HG02870 (cell line): ENCODE measurements around the gene PDZK1IP1.
"Not testable (repeated sequence)": the region's sequence is repeated elsewhere in the genome, so short reads cannot be mapped to it uniquely, and the experiment has no call there.

Experiments
- ATAC-seq: cut with Tn5 transposase; IDR thresholded peaks from one replicate; pipeline ENCODE4 v1.9.1; 2021; ENCODE audit warnings: mild to moderate bottlenecking, moderate library complexity; ENCODE audit not compliant: unreplicated experiment

The PDZK1IP1 gene

DNA sequence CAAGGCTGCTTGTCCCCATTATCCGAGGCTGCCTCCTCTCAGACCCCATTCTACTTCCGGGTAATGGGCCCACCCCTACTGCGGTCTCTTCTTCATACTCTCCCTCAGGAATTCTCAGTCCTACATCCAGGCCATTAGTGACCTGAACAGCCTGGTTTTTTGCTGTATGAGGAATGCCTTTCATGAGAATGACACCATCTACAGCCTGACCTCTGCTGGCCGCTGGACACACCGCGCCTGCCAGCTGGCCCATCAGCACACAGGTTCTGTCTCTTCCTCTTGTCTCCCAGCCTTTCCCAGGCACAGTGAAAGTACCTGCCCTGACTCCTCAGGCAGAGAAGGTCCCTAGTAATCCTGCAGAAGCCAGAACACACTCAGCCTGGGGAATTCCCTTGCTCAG lies 46.2 kb downstream of the PDZK1IP1 start:
- not testable (repeated sequence) for ATAC-seq

DNA sequence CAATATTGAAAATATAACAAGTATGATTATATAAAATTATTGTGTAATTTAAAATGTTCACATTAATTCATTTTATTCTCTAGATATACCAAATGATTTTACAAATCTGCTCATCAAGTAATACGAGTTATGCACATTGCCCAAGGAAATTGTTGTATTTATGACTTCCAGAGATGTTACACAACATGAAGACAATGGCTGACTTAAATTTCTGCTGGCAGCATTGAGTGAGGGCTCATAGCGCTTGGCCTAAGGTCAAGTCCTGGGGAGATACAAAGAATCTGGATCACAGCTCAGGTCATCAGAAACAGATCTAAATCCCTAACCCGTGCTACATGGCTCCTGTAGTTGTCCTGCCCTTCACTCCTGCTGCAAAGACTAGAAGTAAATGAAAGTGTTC lies 49.5 kb downstream of the PDZK1IP1 start:
- not testable (repeated sequence) for ATAC-seq

DNA sequence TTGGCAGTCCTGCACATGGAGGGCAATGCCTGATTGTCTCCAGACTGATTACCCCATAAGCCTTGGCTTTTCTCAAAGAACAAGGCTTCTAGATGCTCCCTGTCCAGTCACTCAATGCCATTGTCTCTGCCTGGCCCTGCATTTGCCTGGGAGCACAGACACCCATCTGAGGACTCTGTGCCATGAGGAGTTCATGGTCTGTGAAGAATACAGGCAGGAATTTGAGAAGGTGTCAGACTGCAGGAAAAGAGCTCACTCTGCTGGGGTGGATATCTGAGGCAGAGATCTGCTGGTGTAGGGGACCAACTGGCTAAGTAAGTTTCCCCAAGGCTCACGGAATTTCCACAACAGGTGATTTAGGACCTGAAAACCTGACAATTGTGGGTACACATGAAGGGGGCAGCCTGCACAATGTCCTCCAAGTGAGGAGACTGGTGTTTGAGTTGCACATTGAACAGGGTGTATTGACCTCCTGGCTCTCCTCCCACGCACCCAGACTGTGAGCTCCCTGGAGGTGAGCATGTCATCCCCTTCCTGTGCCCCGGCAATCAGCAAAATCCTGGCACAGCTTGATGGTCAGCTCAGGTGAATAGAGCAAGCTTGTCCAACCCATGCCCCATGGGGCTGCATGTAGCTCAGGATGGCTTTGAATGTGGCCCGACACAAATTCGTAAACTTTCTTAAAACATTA lies 51.8 kb downstream of the PDZK1IP1 start:
- no peak for ATAC-seq

DNA sequence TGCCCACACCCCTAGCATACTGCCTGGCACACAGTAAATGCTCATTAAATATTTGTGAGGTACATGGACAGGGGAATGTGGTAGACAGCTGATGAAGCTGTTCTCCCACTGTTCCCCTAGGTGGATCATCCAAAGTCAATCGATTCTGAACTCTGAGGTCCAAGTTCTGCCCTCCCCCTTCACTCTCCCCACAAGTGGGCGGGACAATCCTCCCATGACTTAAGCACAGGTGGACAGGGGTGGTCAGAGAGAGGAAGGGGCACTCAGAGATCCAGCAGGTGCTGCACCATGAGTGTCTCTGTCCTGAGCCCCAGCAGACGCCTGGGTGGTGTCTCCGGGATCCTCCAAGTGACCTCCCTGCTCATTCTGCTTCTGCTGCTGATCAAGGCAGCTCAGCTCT lies 52.6 kb downstream of the PDZK1IP1 start, which contains the start of gene CYP4A22:
Gene CYP4A22, plus strand, starts transcription at position 244 of the 400 bp plus-strand sequence. Its CDS starts 45 bp downstream, at position 289.
- ATAC-seq, result no peak
